Testis (tissue), 3 donors: ENCODE measurements around the gene ACACA. TPM values are rescaled to one million over a fixed set of nuclear protein-coding genes. Genes with fewer than 3 reads are reported as not detected.

ENCODE experiments used
- DNase-seq: peaks from one replicate; pipeline ENCODE4 v3.0.0-alpha.2; 2019
- H3K27ac ChIP-seq, 2 donors: fragments of 200-600 bp; sonication (generic); one replicate each; pipeline ENCODE4 v1.5.1; 2019
- H3K27me3 ChIP-seq: fragments of 200-600 bp; sonication (generic); one replicate; pipeline ENCODE4 v1.5.1; 2019
- H3K36me3 ChIP-seq: fragments of 200-600 bp; sonication (generic); one replicate; pipeline ENCODE4 v1.5.1; 2017; ENCODE audit warnings: low read depth; ENCODE audit errors: missing control alignments
- H3K4me1 ChIP-seq: fragments of 200-600 bp; sonication (generic); one replicate; pipeline ENCODE4 v1.5.1; 2019
- H3K4me3 ChIP-seq, 2 donors: fragments of 200-600 bp; sonication (generic); one replicate each; pipeline ENCODE4 v1.5.1; 2017 to 2019
- H3K9me3 ChIP-seq: fragments of 200-600 bp; sonication (generic); one replicate; pipeline ENCODE4 v1.5.1; 2017
- CTCF ChIP-seq, 3 experiments: fragments of 450-650 bp in 2 of 3; fragments of 200-600 bp in 1 of 3; sonication (generic) in 1 of 3; IDR thresholded peaks; one replicate each; pipeline ENCODE4 v1.5.1; 2016 to 2019; ENCODE audit warnings: antibody characterized with exemption in 3 of 3, mild to moderate bottlenecking in 2 of 3, moderate library complexity in 1 of 3
- POLR2A ChIP-seq: fragments of 450-650 bp; IDR thresholded peaks from one replicate; pipeline ENCODE4 v1.6.1; 2017; ENCODE audit warnings: antibody characterized with exemption, mild to moderate bottlenecking, moderate library complexity
- WGBS, 2 donors: methylation state at CpG; one replicate each; pipeline ENCODE4 v1.1.5; 2018; 5-methylcytosine and 5-hydroxymethylcytosine counted together
- intact Hi-C: fragments of 100-400 bp; cut with DNase I; formaldehyde crosslinking; loops from one replicate; pipeline ENCODE4 v1.15.1; 2023; ENCODE audit warnings: low total_unique reads
- polyA plus RNA-seq: library from polyadenylated mRNA; stranded (reverse); fragments of 350-450 nt; fragmentation: Illumina TruSeq; extraction: RNeasy Lipid Tissue Mini Kit (QIAGEN cat#74804); gene quantifications from one replicate; pipeline ENCODE4 v1.2.3, GENCODE V29; 2014; ENCODE audit warnings: low read depth, low replicate concordance; ENCODE audit not compliant: insufficient read depth
- total RNA-seq, 2 donors: library from RNA; depleted of rRNA; stranded (reverse); fragments of >200 nt; gene quantifications; one replicate each; pipeline ENCODE4 v1.2.3, GENCODE V29; 2016

Gene ACACA
- total and polyA plus RNA-seq, 3 donors from 2014 or later, result 43.4 to 65.0 (median 56.0) TPM

- Histone ChIP-seq H3K27me3 (no peaks in the 10 kb centered on the region), H3K36me3 (no peaks in the 10 kb centered on the region), H3K4me3 (no peak overlapping the region), H3K4me1 (no peaks in the 10 kb centered on the region), H3K9me3 (no peaks in the 10 kb centered on the region), H3K27ac (no peak overlapping the region)
- intact Hi-C loops, result no loop called here
- TF ChIP-seq CTCF (IDR thresholded peaks at IDR 0.05) (no peak), POLR2A (no peak)
- DNase-seq, result no peak
- WGBS, 2 donors, result 85 to 86% methylated on average over 7 of the region's 7 CpGs
Measured at GRCh38 chr17:37123941-37124820, 282.5 kb downstream of the ACACA start.

GRCh38 chr17:37123386-37123785 is 283.2 kb downstream of the ACACA start:
- TF ChIP-seq CTCF (IDR thresholded peaks at IDR 0.05) (no peak), POLR2A (no peak)
- H3K36me3 ChIP-seq, result no peaks in the 10 kb centered on the region
- no peaks in the 10 kb centered on the region for H3K9me3 ChIP-seq
- H3K27ac ChIP-seq, result no peak overlapping the region
- H3K4me1 ChIP-seq, result peaks cover 8% of the 10 kb centered on the region
- no peaks in the 10 kb centered on the region for H3K27me3 ChIP-seq
- DNase-seq, result no peak
- intact Hi-C loops, result no loop called here
- H3K4me3 ChIP-seq, result no peak overlapping the region
- 71 to 93% methylated on average over 1 of the region's 1 CpG for WGBS, 2 donors

- DNase-seq, result no peak
- Histone ChIP-seq H3K27me3 (no peaks in the 10 kb centered on the region), H3K9me3 (no peaks in the 10 kb centered on the region), H3K27ac (no peak overlapping the region), H3K4me1 (peaks cover 8% of the 10 kb centered on the region), H3K36me3 (no peaks in the 10 kb centered on the region), H3K4me3 (no peak overlapping the region)
- intact Hi-C loops, result no loop called here
- TF ChIP-seq POLR2A (no peak), CTCF (IDR thresholded peaks at IDR 0.05) (no peak)
- WGBS, 2 donors, result 93 to 97% methylated on average over 2 of the region's 2 CpGs
Measured at GRCh38 chr17:37121616-37122015, 285.0 kb downstream of the ACACA start.

- DNase-seq, result peak; percentile 63
- TF ChIP-seq CTCF (IDR thresholded peaks at IDR 0.05) (no peak), POLR2A (no peak)
- Histone ChIP-seq H3K36me3 (no peaks in the 10 kb centered on the region), H3K27ac (no peak overlapping the region), H3K4me1 (peaks cover 8% of the 10 kb centered on the region), H3K27me3 (no peaks in the 10 kb centered on the region), H3K4me3 (no peak overlapping the region), H3K9me3 (no peaks in the 10 kb centered on the region)
- 21 to 38% methylated on average over 3 of the region's 3 CpGs for WGBS, 2 donors
- intact Hi-C loops, result no loop called here
Measured at GRCh38 chr17:37118366-37119137, 288.1 kb downstream of the ACACA start.
